ENCODE results near the gene NMNAT3.

The NMNAT3 gene

GRCh38 chr3:139691619-139692018, 13.8 kb upstream of the NMNAT3 start:
- no peak overlapping the region for H3K4me3 ChIP-seq (ENCODE audit: low read depth, low read length)
- in situ Hi-C loops (cut with HindIII; ENCODE audit: low sequenced_read_pairs): no loop called here
- no peak for TF ChIP-seq CTCF (IDR thresholded peaks at IDR 0.05; ENCODE audit: low read depth, low read length, missing control alignments)
- no peak for DNase-seq (ENCODE audit: low read depth)

GRCh38 chr3:139689708-139690228, 12.0 kb upstream of the NMNAT3 start:
- no peak overlapping the region for H3K4me3 ChIP-seq (ENCODE audit: low read depth, low read length)
- DNase-seq (ENCODE audit: low read depth): no peak
- no peak for TF ChIP-seq CTCF (IDR thresholded peaks at IDR 0.05; ENCODE audit: low read depth, low read length, missing control alignments)
- in situ Hi-C loops (cut with HindIII; ENCODE audit: low sequenced_read_pairs): no loop called here

DNA sequence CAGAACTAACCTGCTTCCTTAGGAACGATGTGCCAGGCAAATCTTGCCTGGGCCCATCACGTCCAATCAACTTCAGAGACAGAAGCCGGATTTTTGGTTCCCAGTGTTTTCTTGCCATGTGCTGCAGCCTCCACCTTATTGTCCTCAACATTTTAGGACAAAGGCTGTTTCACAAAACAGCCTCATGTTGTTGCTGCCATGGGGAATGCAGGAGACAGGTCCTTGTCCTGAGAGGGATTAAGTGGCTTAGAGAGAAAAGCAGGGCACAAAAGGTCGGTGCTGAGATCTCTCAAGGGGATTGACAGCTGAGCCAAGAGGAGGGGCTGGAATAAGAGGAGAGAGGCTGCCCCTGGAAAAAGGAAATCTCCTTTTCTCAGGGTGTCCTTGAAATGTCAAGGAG, 11.3 kb upstream of the NMNAT3 start:
- DNase-seq (ENCODE audit: low read depth): no peak
- TF ChIP-seq CTCF (IDR thresholded peaks at IDR 0.05; ENCODE audit: low read depth, low read length, missing control alignments): no peak
- no peak overlapping the region for H3K4me3 ChIP-seq (ENCODE audit: low read depth, low read length)
- in situ Hi-C loops (cut with HindIII; ENCODE audit: low sequenced_read_pairs): no loop called here

- no peak for TF ChIP-seq CTCF (IDR thresholded peaks at IDR 0.05; ENCODE audit: low read depth, low read length, missing control alignments)
- in situ Hi-C loops (cut with HindIII; ENCODE audit: low sequenced_read_pairs): no loop called here
- no peak for DNase-seq (ENCODE audit: low read depth)
- no peak overlapping the region for H3K4me3 ChIP-seq (ENCODE audit: low read depth, low read length)
Measured at GRCh38 chr3:139687431-139687830, 9.7 kb upstream of the NMNAT3 start.

GRCh38 chr3:139686624-139687023, 8.9 kb upstream of the NMNAT3 start:
- no peak overlapping the region for H3K4me3 ChIP-seq (ENCODE audit: low read depth, low read length)

GRCh38 chr3:139686206-139686605, 8.4 kb upstream of the NMNAT3 start:
- TF ChIP-seq CTCF (IDR thresholded peaks at IDR 0.05; ENCODE audit: low read depth, low read length, missing control alignments): no peak
- in situ Hi-C loops (cut with HindIII; ENCODE audit: low sequenced_read_pairs): no loop called here
- no peak for DNase-seq (ENCODE audit: low read depth)
- no peak overlapping the region for H3K4me3 ChIP-seq (ENCODE audit: low read depth, low read length)

More at GRCh38 chr3:139686624-139687023, 8.9 kb upstream of the NMNAT3 start:
- no peak for DNase-seq (ENCODE audit: low read depth)
- in situ Hi-C loops (cut with HindIII; ENCODE audit: low sequenced_read_pairs): no loop called here
- no peak for TF ChIP-seq CTCF (IDR thresholded peaks at IDR 0.05; ENCODE audit: low read depth, low read length, missing control alignments)
